ENCODE data around the gene SPTAN1.
A peak's percentile ranks its signal among the peaks of the same experiment; 100 is the strongest.

Gene SPTAN1

DNA sequence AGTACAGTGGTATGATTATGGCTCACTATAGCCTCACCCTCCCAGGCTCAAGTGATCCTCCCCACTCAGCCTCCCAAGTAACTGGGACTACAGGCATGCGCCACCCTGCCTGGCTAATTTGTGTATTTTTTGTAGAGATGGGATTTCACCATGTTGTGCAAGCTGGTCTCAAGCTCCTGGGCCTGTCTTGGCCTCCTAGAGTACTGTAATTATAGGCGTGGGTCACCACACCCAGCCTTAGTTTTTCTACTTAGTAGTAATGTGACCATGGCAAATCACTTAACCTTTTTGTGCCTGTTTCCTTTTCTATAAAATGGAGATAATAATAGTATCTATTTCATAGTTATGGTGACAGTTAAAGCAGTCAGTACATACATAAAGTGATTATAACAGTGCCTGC is 25.7 kb upstream of the SPTAN1 start:
- TF ChIP-seq Cebpa-rat (IDR thresholded peaks at IDR 0.05), result no peak
- H3K4me2 ChIP-seq, result no peak overlapping the region
- no peaks in the 10 kb centered on the region for H3K27me3 ChIP-seq
- H3K9me3 ChIP-seq, result no peaks in the 10 kb centered on the region
- H3K9ac ChIP-seq, result no peak overlapping the region
- peaks cover 55% of the 10 kb centered on the region for H3K4me1 ChIP-seq
- no peak overlapping the region for H3K4me3 ChIP-seq
- H3K27ac ChIP-seq, result no peak overlapping the region
- H4K20me1 ChIP-seq, result no peaks in the 10 kb centered on the region
- H3K36me3 ChIP-seq, result peaks cover 89% of the 10 kb centered on the region

DNA sequence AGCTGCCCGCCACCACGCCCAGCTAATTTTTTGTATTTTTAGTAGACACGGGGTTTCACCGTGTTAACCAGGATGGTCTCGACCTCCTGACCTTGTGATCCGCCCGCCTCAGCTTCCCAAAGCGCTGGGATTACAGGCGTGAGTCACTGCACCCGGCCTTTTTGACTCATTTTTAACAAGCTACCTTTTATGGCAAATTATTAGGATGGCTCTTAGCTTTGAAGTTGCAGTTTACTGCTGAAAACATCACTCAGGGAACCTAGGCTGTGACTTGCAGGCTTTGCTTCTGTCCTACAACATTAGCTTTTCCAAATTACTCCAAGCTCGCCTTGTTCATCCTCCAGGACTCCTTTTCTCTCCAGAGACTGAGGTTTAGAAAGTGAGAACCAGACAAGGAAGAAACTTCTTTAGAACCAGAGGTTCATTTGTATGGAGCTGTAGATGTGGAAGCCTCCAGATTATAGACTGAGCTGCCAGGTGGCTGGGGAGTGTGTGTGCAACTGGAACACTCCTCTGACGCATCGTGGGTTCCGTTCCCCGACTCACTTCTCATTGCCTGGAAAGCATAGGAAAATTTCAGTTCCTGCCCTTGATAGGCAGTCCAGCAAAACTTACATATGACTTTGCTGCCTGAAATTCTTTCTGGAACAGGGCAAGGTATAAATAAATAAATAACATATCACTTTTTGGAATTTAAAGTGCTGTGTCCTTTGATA is 23.8 kb upstream of the SPTAN1 start:
- peaks cover 93% of the 10 kb centered on the region for H3K36me3 ChIP-seq
- H3K4me1 ChIP-seq, result peaks cover 55% of the 10 kb centered on the region
- H3K4me3 ChIP-seq, result no peak overlapping the region
- no peaks in the 10 kb centered on the region for H3K9me3 ChIP-seq
- peak overlapping the region; percentile 50 for H3K27ac ChIP-seq
- no peak for TF ChIP-seq Cebpa-rat (IDR thresholded peaks at IDR 0.05)
- H3K4me2 ChIP-seq, result peak overlapping the region; percentile 46
- no peaks in the 10 kb centered on the region for H3K27me3 ChIP-seq
- H4K20me1 ChIP-seq, result no peaks in the 10 kb centered on the region
- peak overlapping the region; percentile 15; the same call in 1 of the 2 replicates for H3K9ac ChIP-seq

DNA sequence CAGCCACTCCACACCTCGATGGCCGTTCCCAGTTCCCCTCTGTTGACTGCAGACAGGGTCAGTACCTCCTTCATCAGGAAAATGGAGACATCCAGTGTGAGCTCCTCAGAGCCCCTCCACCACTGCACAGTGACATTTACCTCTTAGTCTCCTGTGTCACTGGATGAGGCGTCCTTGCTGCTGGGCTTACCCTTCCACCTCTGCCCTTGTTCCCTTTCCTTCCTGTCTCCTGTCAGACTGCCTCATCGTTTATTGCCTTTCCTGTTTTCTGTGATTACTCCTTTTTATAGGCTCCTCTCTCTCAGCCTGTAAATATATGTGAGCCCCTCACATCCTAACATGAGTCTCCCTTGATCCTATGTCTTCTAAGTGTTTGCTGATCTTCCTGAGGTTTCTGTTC is 23.2 kb upstream of the SPTAN1 start:
- Histone ChIP-seq H3K9ac (no peak overlapping the region), H3K4me2 (peak overlapping the region; percentile 46)

GRCh38 chr9:128532581-128532980 is 19.8 kb upstream of the SPTAN1 start:
- H3K27ac ChIP-seq, result peak overlapping the region; percentile 71
- peak overlapping the region; percentile 60; the same call in 1 of the 2 replicates for H3K9ac ChIP-seq
- peaks cover 94% of the 10 kb centered on the region for H3K36me3 ChIP-seq
- H3K4me2 ChIP-seq, result peak overlapping the region; percentile 76
- no peaks in the 10 kb centered on the region for H3K9me3 ChIP-seq
- no peak for TF ChIP-seq Cebpa-rat (IDR thresholded peaks at IDR 0.05)
- 0 out of 2 replicates have a peak overlapping the region, but pooled peaks have one; percentile 20 for H3K4me3 ChIP-seq
- H3K4me1 ChIP-seq, result peaks cover 45% of the 10 kb centered on the region
- H4K20me1 ChIP-seq, result no peaks in the 10 kb centered on the region
- no peaks in the 10 kb centered on the region for H3K27me3 ChIP-seq

More for the DNA sequence above, 23.2 kb upstream of the SPTAN1 start:
- H3K27ac ChIP-seq, result peak overlapping the region; percentile 50
- no peaks in the 10 kb centered on the region for H3K27me3 ChIP-seq
- no peaks in the 10 kb centered on the region for H3K9me3 ChIP-seq
- no peak for TF ChIP-seq Cebpa-rat (IDR thresholded peaks at IDR 0.05)
- no peak overlapping the region for H3K4me3 ChIP-seq
- peaks cover 51% of the 10 kb centered on the region for H3K4me1 ChIP-seq
- peaks cover 96% of the 10 kb centered on the region for H3K36me3 ChIP-seq
- H4K20me1 ChIP-seq, result no peaks in the 10 kb centered on the region

- H3K27me3 ChIP-seq, result no peaks in the 10 kb centered on the region
- H3K9me3 ChIP-seq, result no peaks in the 10 kb centered on the region
- H3K4me3 ChIP-seq, result no peak overlapping the region
- H3K27ac ChIP-seq, result no peak overlapping the region
- H3K9ac ChIP-seq, result no peak overlapping the region
- peaks cover 82% of the 10 kb centered on the region for H3K36me3 ChIP-seq
- no peak for TF ChIP-seq Cebpa-rat (IDR thresholded peaks at IDR 0.05)
- H3K4me2 ChIP-seq, result no peak overlapping the region
- no peaks in the 10 kb centered on the region for H3K4me1 ChIP-seq
- H4K20me1 ChIP-seq, result no peaks in the 10 kb centered on the region
Measured at GRCh38 chr9:128540634-128541360, 11.6 kb upstream of the SPTAN1 start.

- no peak for TF ChIP-seq Cebpa-rat (IDR thresholded peaks at IDR 0.05)
- no peaks in the 10 kb centered on the region for H3K27me3 ChIP-seq
- H3K4me3 ChIP-seq, result no peak overlapping the region
- H3K4me2 ChIP-seq, result no peak overlapping the region
- no peak overlapping the region for H3K9ac ChIP-seq
- peaks cover 14% of the 10 kb centered on the region for H3K4me1 ChIP-seq
- H3K9me3 ChIP-seq, result no peaks in the 10 kb centered on the region
- H4K20me1 ChIP-seq, result no peaks in the 10 kb centered on the region
- peaks cover 25% of the 10 kb centered on the region for H3K36me3 ChIP-seq
- H3K27ac ChIP-seq, result no peak overlapping the region
Measured at GRCh38 chr9:128546504-128546903, 5.9 kb upstream of the SPTAN1 start.

DNA sequence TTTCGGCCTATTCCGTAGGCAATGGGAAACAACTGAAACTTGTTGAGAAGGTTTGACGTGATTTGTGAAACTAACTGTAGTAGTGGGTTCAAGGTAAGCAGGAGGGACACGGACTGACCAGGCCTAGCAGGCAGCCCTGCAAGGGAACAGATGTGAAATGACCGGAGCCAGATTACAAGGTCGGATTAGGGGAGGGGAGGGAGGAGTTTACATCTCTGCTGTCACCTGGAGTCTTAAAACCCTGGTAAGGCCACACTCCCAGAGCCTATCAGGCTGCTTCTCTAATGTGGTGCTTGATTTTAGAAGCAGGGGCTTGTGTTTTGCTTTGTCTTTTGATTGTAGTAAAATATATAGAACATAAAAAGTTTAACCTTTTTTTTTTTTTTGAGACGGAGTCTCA is 3.5 kb upstream of the SPTAN1 start:
- H3K36me3 ChIP-seq, result 0 out of 2 replicates have a peak, but pooled peaks cover 1% of the 10 kb centered on the region
- no peak for TF ChIP-seq Cebpa-rat (IDR thresholded peaks at IDR 0.05)
- no peak overlapping the region for H3K4me2 ChIP-seq

GRCh38 chr9:128550226-128550625 is 2.2 kb upstream of the SPTAN1 start:
- H3K4me2 ChIP-seq, result no peak overlapping the region
- no peak overlapping the region for H3K9ac ChIP-seq
- H4K20me1 ChIP-seq, result peaks cover 27% of the 10 kb centered on the region
- no peaks in the 10 kb centered on the region for H3K36me3 ChIP-seq
- no peaks in the 10 kb centered on the region for H3K9me3 ChIP-seq
- no peaks in the 10 kb centered on the region for H3K27me3 ChIP-seq
- H3K27ac ChIP-seq, result no peak overlapping the region
- no peak overlapping the region for H3K4me3 ChIP-seq
- H3K4me1 ChIP-seq, result peaks cover 38% of the 10 kb centered on the region
- no peak for TF ChIP-seq Cebpa-rat (IDR thresholded peaks at IDR 0.05)

More for the DNA sequence above, 3.5 kb upstream of the SPTAN1 start:
- no peaks in the 10 kb centered on the region for H3K9me3 ChIP-seq
- no peaks in the 10 kb centered on the region for H3K27me3 ChIP-seq
- H3K9ac ChIP-seq, result no peak overlapping the region
- H3K27ac ChIP-seq, result no peak overlapping the region
- H3K4me1 ChIP-seq, result peaks cover 25% of the 10 kb centered on the region
- no peak overlapping the region for H3K4me3 ChIP-seq
- H4K20me1 ChIP-seq, result peaks cover 13% of the 10 kb centered on the region

DNA sequence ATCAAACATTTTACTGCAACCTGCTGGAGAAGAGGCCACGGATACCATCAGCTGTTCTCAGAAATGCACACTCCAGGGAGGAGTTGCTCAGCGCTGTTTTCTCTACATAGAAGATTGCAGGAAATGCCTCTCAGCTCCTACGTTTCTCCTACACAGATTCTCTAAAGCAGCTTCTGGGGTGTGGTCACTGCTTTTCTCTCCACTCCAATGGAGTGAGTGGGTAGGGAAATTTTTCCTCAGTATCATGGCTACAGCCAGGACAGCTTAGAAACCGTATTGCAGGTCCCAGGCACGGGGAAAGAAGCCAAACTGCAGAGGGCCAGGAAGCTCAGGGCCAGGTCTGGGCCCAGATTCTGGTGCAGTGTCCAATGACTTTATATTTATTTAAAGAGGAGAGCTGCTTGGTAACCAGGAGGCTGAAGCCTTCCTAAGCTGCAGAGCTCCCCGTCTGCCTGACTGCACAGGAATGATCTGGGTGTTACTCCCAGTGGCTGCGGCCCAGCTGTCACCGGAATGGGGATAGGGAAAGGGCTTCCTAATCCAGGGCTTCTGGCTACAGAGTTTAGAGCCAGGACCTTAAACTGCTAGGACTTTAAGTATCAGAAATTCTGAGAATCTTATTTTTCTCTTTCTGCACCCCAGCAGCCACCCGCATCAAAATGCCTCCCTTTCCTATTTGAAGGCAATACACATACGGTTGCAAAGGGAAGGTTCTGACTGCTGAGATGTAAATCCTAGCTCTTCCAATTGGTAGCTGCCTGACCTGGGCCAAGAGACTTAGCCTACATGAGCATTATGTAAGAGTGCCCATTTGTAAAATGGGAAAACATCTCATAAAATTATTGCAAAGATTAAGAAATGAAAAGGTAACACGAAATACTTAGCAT is 1.4 kb upstream of the SPTAN1 start:
- H4K20me1 ChIP-seq, result peaks cover 34% of the 10 kb centered on the region
- no peaks in the 10 kb centered on the region for H3K9me3 ChIP-seq
- peak overlapping the region; percentile 98 for H3K4me3 ChIP-seq
- peak overlapping the region; percentile 75 for H3K9ac ChIP-seq
- no peak for TF ChIP-seq Cebpa-rat (IDR thresholded peaks at IDR 0.05)
- no peaks in the 10 kb centered on the region for H3K27me3 ChIP-seq
- H3K4me2 ChIP-seq, result peak overlapping the region; percentile 90
- H3K4me1 ChIP-seq, result peaks cover 46% of the 10 kb centered on the region
- no peaks in the 10 kb centered on the region for H3K36me3 ChIP-seq
- H3K27ac ChIP-seq, result peak overlapping the region; percentile 67; the same call in 1 of the 2 replicates
